Activated CD8-positive, alpha-beta T cell treated with anti-CD3 and anti-CD28 coated beads for 36 hours (primary cell): Measurements from ENCODE around the gene CALCB. TPM values are rescaled to one million over a fixed set of nuclear protein-coding genes. Genes with fewer than 3 reads are reported as not detected.

Experiments
- ATAC-seq: fragments of 200-7000 bp; cut with Tn5 transposase; one replicate; pipeline ENCODE4 v1.10.0; 2021; ENCODE audit warnings: mild to moderate bottlenecking, moderate library complexity
- CTCF ChIA-PET: fragments of 350-600 bp; sonication (Branson Sonifier 250); formaldehyde crosslinking; loops from one replicate; lab custom pipeline; 2021; ENCODE audit warnings: antibody characterized with exemption; lab: Charles Lee
- POLR2A ChIA-PET: fragments of 350-600 bp; sonication (Branson Sonifier 250); formaldehyde crosslinking; loops from one replicate; lab custom pipeline; 2021; ENCODE audit warnings: antibody characterized with exemption; lab: Charles Lee
- DNase-seq: peaks from one replicate; pipeline ENCODE4 v3.0.0-alpha.2; 2020
- H3K27ac Mint-ChIP-seq: one replicate; pipeline ENCODE4 v1.8.0; 2021; ENCODE audit warnings: mild to moderate bottlenecking, mixed read lengths
- H3K27me3 Mint-ChIP-seq: one replicate; pipeline ENCODE4 v1.8.0; 2021; ENCODE audit warnings: mixed read lengths
- H3K36me3 Mint-ChIP-seq: one replicate; pipeline ENCODE4 v1.8.0; 2021; ENCODE audit warnings: low read depth, mixed read lengths
- H3K4me1 Mint-ChIP-seq: one replicate; pipeline ENCODE4 v1.8.0; 2021; ENCODE audit warnings: low read depth, mixed read lengths
- H3K4me3 Mint-ChIP-seq: one replicate; pipeline ENCODE4 v1.8.0; 2021; ENCODE audit warnings: mild to moderate bottlenecking, moderate library complexity, mixed read lengths
- H3K9me3 Mint-ChIP-seq: one replicate; pipeline ENCODE4 v1.8.0; 2021; ENCODE audit warnings: mixed read lengths
- CTCF ChIP-seq: fragments of 200-600 bp; IDR thresholded peaks from one replicate; pipeline ENCODE4 v1.8.0; 2022; ENCODE audit warnings: antibody characterized with exemption, mild to moderate bottlenecking
- intact Hi-C: fragments of 100-400 bp; cut with micrococcal nuclease; formaldehyde crosslinking; loops from one replicate; pipeline ENCODE4 v1.10.0; 2022
- total RNA-seq, 2 experiments: library from RNA; stranded (reverse); gene quantifications; one replicate each; pipeline ENCODE4 v1.2.3, GENCODE V29; 2021

The CALCB gene
- total RNA-seq, 2 experiments from 2014 or later: 3.9 to 4.7 TPM

- Mint-ChIP-seq H3K36me3 (no peaks in the 10 kb centered on the region), H3K4me3 (peak overlapping the region; percentile 80), H3K27me3 (peaks cover 14% of the 10 kb centered on the region), H3K9me3 (peaks cover 1% of the 10 kb centered on the region), H3K4me1 (peaks cover 14% of the 10 kb centered on the region), H3K27ac (peak overlapping the region; percentile 83)
- ChIA-PET POLR2A (interaction anchor here (0.7 to 1.4 kb wide), 4 partner anchors 22 to 169 kb away, joined by 3 read pairs; no protein-coding TSS in a partner anchor), CTCF (interaction anchor here (0.7 to 7.4 kb wide), 41 partner anchors 9 to 285 kb away, joined by 3 to 171 read pairs (median 5); partner anchors contain the start of gene CALCA)
- intact Hi-C loops: loop anchor here (1.0 to 10.0 kb wide), 4 partner anchors 37 to 166 kb away; no protein-coding TSS in a partner anchor
- ATAC-seq (peak; percentile 92), DNase-seq (peak; percentile 96)
- peak; percentile 94 for TF ChIP-seq CTCF
Measured at GRCh38 chr11:15074206-15075161, 1.1 kb downstream of the CALCB start.

- TF ChIP-seq CTCF: no peak
- Mint-ChIP-seq H3K27me3 (peaks cover 14% of the 10 kb centered on the region), H3K36me3 (no peaks in the 10 kb centered on the region), H3K9me3 (peaks cover under 1% of the 10 kb centered on the region), H3K4me1 (peaks cover 14% of the 10 kb centered on the region), H3K4me3 (no peak overlapping the region), H3K27ac (no peak overlapping the region)
- ChIA-PET CTCF (interaction anchor here (0.7 to 7.4 kb wide), 37 partner anchors 9 to 285 kb away, joined by 3 to 171 read pairs (median 6); partner anchors contain the start of gene CALCA), POLR2A (interaction anchor here (0.7 kb wide), 1 partner anchor 23 kb away, joined by 3 read pairs; no protein-coding TSS in a partner anchor)
- no peak for ATAC-seq
- intact Hi-C loops: loop anchor here (1.0 to 10.0 kb wide), 4 partner anchors 38 to 167 kb away; no protein-coding TSS in a partner anchor
- DNase-seq: no peak
Measured at GRCh38 chr11:15075162-15075526, 1.8 kb downstream of the CALCB start.

- Mint-ChIP-seq H3K27me3 (peaks cover 10% of the 10 kb centered on the region), H3K9me3 (no peaks in the 10 kb centered on the region), H3K4me3 (no peak overlapping the region), H3K36me3 (no peaks in the 10 kb centered on the region), H3K4me1 (no peaks in the 10 kb centered on the region), H3K27ac (no peak overlapping the region)
- ChIA-PET CTCF (interaction anchor here (0.6 to 3.4 kb wide), 7 partner anchors 10 to 183 kb away, joined by 3 to 27 read pairs (median 3); partner anchors contain the start of gene CALCB), POLR2A (interaction anchor here (1.4 kb wide), 1 partner anchor 23 kb away, joined by 3 read pairs; no protein-coding TSS in a partner anchor)
- no peak for TF ChIP-seq CTCF
- intact Hi-C loops: no loop called here
- no peak for ATAC-seq
- DNase-seq: no peak
Measured at GRCh38 chr11:15091175-15091574, 17.8 kb downstream of the CALCB start.

- H3K9me3 Mint-ChIP-seq: no peaks in the 10 kb centered on the region
- no peaks in the 10 kb centered on the region for H3K4me1 Mint-ChIP-seq
- H3K27ac Mint-ChIP-seq: no peak overlapping the region
- DNase-seq (no peak), ATAC-seq (no peak)
- ChIA-PET POLR2A (interaction anchor here (1.4 kb wide), 1 partner anchor 22 kb away, joined by 3 read pairs; no protein-coding TSS in a partner anchor), CTCF (interaction anchor here (0.6 to 3.4 kb wide), 6 partner anchors 9 to 183 kb away, joined by 3 to 27 read pairs (median 5); partner anchors contain the start of gene CALCB)
- TF ChIP-seq CTCF: no peak
- intact Hi-C loops: no loop called here
- no peak overlapping the region for H3K4me3 Mint-ChIP-seq
- H3K36me3 Mint-ChIP-seq: no peaks in the 10 kb centered on the region
- peaks cover 10% of the 10 kb centered on the region for H3K27me3 Mint-ChIP-seq
Measured at GRCh38 chr11:15091625-15092024, 18.2 kb downstream of the CALCB start.
